ENCODE data around the gene ETV3L.

GRCh38 chr1:157106813-157107189 lies 7.2 kb upstream of the ETV3L start:
- TF ChIP-seq POLR2A (IDR thresholded peaks at IDR 0.05; ENCODE audit: low read depth, low read length) (no peak), PAX5 (IDR thresholded peaks at IDR 0.05; ENCODE audit: insufficient read depth, low read length, severe bottlenecking) (no peak)

Data from GM12891 (cell line).